ENCODE data around the gene OR5K3.
"Not testable (repeated sequence)": the region's sequence is repeated elsewhere in the genome, so short reads cannot be mapped to it uniquely, and the experiment has no call there.

The OR5K3 gene, protein sequence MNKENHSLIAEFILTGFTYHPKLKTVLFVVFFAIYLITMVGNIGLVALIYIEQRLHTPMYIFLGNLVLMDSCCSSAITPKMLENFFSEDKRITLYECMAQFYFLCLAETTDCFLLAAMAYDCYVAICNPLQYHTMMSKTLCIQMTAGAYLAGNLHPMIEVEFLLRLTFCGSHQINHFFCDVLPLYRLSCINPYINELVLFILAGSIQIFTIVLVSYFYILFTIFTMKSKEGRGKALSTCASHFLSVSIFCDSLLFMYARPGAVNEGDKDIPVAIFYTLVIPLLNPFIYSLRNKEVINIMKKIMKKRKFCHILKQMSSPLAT

DNA sequence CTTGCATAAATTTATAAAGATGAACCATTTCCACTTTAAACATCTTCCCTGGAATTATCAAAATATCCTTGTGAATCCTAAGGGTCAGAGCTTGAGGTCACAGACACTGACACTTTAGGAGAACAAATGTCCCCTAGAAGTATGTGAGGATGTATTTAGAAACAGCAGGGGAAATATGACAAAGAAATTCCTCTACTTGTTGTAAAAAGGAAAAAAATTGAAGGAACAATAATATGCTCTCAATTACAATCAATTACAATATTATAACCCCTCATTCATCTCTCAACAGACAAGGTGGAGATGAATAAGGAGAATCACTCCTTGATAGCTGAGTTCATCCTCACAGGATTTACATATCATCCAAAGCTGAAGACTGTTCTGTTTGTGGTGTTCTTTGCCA lies at the start of gene OR5K3:
OR5K3 (plus strand) TSS at position 301 of the 400 bp plus-strand sequence; CDS start at position 301, 0 bp downstream.
- no peak for DNase-seq (ENCODE audit: low read depth in 1 of 2, low spot score in 1 of 2)

DNA sequence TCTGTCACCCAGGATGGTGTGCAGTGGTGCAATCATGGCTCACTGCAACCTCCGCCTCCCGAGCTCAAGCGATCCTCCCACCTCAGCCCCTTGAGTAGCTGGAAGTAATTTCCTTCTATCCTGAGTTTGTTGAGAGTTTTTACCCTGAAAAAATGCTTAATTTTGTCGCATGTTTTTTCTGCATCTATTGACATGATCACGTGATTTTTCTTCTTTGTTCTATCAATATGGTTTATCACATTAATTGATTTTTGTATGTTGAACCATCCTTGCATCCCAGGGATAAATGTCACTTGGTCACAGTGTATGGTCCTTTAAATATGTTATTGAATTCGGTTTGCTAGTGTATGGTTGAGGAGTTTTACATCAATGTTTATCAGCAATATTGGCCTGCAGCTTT lies 48.7 kb upstream of the OR5K3 start:
- DNase-seq (ENCODE audit: low read depth in 1 of 2, low spot score in 1 of 2) = no peak

DNA sequence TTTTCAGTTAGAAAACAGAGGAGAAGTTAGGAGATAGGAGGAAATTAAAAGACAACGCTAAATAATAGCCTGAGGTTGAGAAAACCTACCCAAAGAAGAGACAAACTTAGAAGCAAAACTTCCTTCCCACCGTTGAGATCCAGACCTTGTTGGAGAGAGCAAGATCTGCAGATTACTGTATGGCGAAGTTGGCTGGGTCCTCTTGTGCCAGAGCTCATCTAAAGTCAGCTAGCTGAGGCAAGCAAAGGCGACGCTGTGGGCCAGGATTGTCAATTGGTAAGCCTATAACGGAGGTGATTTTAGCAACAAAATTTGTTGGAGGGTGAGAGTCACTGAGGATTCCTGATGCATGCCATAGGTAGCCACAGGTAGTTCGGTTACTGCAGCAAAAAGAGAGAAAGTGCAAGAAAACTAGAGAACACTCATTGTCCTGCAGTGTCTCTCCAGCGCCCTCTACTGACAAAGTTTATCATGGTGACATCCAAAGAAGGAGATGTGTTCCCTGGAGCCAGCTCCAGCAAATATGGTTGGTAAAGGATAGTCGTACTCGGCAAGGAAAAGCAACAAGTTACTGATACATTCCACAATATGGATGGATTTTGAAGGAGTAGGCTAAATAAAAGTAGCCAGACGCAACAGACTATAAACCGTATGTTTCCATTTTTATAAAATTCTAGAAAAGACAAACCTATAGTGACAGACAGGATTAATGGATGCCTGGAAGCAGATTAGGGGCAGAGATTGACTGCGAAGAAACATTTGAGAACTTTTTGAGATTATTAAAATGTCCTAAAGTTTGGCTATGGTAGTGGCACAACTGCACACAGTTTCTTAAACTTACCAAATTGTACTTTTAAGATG lies 46.6 kb upstream of the OR5K3 start:
- DNase-seq (ENCODE audit: low read depth in 1 of 2, low spot score in 1 of 2) = no peak

DNA sequence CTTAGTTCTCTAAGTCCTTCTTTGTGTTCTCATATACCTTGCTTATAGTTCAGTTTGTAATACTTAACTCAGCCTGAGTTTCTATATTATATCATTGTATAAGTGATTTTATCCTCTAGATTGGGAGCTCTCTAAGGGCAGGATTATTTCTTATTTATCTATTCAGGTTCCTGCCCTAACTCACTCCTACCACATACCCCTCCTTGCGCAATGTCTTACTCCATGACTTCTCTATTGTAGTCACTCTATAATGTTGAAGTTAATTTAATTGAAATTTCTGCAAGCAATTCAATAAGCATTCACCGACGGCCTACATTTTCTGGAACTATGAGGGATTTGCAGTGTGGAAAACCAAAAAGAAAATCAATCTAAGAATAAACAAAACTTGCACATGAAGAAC lies 40.4 kb upstream of the OR5K3 start:
- no peak for DNase-seq (ENCODE audit: low read depth in 1 of 2, low spot score in 1 of 2)

DNA sequence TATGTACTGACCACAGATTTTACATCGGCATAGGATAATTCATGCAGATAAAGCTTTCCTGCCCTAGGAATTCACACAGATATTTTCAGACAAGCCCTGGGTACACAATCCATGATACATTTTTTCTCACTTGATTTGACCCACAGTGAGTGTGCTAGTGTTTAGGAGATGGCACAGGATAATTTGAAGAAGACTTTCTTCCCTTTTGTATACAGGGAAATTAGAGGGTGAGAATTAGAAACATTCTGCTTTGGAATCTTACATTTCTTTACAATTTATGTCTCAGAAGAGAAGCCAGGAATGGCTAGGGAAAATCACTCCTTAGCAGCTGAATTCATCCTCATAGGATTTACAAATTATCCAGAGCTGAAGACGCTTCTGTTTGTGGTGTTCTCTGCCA lies 36.9 kb upstream of the OR5K3 start, which contains the start of gene OR5K4:
OR5K4 (plus strand) TSS at position 301 of the 400 bp plus-strand sequence; CDS start at position 301, 0 bp downstream.
- no peak for DNase-seq (ENCODE audit: low read depth in 1 of 2, low spot score in 1 of 2)

DNA sequence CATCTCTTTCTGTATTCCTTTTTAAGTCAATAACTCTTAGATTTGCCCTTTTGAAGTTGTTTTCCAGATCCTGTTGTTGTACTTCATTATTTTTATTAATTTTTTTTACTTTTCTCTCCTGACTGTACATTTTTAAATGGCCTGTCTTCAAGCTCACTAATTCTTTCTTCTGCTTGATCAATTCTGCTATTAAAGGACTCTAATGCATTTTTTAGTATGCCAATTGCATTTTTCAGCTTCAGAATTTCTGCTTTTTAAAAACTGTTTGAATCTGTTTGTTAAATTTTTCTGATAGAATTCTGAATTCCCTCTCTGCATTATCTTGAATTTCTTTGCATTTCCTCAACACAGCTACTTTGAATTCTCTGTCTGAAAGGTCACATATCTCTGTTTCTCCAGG lies 31.2 kb upstream of the OR5K3 start:
- DNase-seq (ENCODE audit: low read depth in 1 of 2, low spot score in 1 of 2) = no peak

DNA sequence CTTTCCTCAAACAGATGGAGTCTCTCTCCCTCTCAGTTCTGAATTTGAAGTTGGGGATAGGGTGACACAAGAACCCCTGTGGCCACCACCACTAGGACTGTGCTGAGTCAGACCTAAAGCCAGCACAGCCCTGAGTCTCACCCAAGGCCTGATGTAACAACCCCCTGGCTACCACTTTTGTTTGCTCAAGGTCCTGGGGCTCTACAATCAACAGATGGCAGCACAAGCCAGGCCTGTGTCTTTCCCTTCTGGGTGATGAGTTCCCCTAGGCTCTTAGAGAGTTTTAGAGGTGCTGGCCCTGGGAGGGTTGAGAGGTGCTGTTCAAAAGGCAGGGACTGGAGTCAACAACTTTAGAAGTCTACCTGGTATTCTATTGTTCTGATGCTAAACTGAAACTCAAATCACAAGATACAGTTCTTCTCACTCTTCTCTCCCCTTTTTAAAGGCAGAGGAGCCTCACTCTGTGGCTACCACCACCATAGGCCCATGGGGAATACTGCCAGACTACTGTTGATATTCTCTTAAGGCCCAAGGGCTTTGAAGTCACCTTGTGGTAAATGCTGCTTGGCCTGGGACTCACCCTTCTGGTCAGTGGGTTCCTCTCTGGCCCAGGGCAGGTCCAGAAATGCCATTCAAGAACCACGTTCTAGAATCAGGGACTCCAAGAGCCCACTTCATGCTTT lies 30.3 kb upstream of the OR5K3 start:
- no peak for DNase-seq (ENCODE audit: low read depth in 1 of 2, low spot score in 1 of 2)

DNA sequence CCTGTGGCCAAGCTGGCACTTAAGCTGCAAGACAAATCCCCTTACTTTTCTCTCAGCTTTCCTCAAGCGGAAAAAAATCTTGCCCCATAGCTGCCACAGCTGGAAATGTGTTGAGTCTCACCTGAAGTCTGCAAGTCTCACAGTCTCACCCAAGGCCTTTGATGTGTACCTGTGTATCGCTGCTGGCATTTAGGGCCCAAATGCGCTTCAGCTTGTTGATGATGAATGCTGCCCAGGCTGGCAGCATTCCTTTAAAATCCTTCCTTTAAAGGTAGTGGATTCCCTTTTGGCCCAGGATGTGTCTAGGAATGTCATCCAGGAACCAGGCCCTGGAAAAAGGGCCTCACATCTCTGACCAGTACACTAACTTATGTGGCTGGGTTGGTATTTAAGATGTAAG lies 29.8 kb upstream of the OR5K3 start:
- DNase-seq (ENCODE audit: low read depth in 1 of 2, low spot score in 1 of 2) = no peak

DNA sequence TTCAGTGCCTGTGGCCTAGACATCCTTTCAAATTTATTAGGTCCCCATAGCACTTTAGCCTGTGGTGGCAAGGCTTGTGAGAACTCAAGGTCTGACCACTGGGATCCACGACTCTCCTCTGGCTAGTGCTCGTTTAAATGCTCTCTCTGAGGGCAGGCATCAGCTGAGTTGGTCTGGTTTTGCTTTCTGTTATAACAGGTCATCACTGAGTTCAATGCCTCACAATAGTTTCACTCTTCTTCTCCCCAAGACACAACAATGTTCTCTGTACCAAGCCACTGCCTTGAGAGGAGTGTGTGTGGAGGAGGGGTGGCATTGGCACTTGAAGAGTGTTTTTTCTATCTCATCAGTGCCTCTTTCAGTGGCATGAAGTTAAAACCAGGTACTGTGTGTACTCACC lies 29.2 kb upstream of the OR5K3 start:
- no peak for DNase-seq (ENCODE audit: low read depth in 1 of 2, low spot score in 1 of 2)

DNA sequence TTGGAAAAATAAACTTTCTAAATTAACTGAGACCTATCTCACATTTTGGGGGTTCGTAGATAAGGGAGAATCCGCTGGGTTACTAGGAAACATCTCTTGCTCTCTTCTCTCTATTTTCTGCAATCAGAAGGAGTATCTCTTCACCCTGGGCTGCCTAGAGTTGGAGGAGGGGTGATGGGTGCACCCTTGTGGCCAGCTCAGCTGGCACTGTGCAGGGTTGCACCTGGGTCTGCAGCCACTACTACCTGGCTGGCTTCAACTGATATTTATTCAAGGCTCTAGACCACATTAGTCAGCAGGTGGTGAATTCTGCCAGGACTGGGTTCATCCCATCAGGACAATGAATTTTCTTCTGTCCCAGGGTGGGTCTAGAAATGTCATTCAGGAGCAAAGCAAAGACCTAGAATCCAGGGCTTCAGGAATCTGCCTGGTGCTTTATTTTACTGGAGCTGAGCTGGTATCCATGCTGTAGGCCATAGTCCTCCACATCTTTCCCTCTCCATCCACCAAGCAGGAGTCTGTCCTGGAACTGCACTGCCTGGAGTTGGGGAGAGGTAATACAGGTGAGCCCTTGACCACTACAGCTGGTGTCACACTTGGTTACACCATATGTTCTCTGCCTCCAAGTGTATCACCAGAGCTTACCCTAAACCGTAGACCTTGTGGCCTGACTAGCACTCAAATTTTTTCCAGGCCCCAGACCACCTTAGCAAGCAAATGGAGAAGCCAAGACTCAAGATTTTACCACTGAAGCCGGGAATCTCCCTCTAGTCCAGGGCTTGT lies 22.8 kb upstream of the OR5K3 start:
- DNase-seq (ENCODE audit: low read depth in 1 of 2, low spot score in 1 of 2) = no peak

DNA sequence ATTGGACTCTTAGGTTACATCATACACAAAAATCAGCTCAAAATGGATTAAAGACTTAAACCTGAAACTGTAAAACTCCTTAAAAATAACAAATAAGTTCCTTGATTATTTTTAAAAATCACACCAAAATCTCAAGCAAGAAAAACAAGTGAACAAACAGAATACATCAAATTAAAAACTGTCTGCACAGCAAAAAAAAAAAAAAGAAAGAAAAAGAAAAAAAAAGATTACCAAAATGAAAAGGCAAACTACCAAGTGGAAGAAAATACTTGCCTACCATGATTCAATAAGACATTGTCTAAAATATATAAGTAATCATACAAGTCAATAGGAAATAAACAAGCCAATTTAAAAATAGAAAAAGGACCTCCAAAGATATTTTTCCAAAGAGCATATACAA lies 19.3 kb upstream of the OR5K3 start:
- no peak for DNase-seq (ENCODE audit: low read depth in 1 of 2, low spot score in 1 of 2)

DNA sequence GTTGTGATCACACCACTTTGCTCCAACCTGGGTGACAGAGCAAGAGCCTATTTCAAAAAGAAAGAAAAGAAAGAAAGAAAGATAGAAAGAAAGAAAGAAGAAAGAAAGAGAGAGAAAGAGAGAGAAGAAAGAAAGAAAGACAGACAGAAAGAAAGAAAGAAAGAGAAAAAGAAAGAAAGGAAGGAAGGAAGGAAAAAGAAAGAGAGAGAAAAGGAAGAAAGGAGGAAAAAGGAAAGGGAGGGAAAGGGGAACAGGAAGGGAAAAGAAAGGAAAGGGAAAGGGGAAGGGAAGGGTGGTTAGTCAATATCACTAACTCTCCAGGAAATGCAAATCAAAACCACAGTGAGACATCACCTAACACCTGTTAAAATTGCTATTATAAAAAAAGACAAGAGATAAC lies 18.6 kb upstream of the OR5K3 start:
- DNase-seq (ENCODE audit: low read depth in 1 of 2, low spot score in 1 of 2) = no peak

DNA sequence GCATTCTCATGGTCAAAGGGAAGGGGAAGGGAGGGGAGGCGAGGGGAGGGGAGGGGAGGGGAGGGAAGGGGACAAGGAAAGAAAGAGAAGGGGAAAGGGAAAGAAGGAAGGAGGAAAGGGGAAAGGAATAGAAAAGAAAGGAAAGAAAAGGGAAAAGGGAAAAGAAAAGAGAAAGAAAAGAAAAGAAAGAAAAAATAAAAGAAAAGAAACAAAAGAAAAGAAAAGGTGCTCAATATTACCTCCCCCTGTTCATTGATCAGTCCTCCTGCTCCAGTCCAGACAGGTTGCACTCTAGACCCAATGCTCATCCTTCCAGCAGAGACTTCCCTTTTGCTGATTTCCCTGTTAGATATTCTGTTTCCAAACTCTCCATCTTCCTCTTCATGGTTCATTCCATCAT lies 18.0 kb upstream of the OR5K3 start:
- DNase-seq (ENCODE audit: low read depth in 1 of 2, low spot score in 1 of 2) = no peak

DNA sequence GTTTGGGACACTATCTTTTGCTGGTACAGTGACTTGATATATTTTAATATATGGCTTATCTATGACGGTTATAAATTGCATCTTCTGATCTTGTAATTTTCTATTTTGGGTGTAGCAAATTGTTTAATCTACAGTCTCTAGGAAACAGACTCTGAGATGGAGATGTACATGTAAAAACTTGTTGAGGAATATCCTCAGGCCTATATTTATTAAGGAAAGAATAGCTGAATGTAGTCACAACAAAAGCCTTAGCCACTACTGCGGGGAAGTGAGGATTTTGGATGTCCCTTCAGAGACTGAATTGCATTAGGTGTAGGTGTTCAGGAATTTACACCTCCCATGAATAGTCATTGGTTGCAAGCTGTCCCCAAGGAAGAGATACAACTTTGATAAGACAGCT lies 13.8 kb upstream of the OR5K3 start:
- DNase-seq (ENCODE audit: low read depth in 1 of 2, low spot score in 1 of 2) = no peak

DNA sequence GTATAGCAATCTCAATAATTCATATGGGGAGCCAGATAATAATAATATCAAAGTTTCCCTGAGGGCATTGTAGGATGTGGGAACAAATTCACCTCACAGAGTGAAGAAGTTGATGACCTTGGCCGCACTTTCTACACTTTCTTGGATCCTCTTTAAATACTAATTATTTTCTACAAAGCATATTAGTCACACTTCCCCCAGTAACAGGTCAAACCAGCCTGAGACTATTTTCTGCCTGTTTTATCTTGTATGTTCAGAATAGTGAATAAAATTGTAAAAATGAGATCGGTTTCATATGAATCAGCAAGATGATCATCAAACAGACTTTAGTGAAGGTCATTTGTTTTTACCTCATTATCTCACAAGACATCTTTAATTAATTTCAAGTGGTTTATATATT lies 2.3 kb upstream of the OR5K3 start:
- DNase-seq (ENCODE audit: low read depth in 1 of 2, low spot score in 1 of 2) = no peak

DNA sequence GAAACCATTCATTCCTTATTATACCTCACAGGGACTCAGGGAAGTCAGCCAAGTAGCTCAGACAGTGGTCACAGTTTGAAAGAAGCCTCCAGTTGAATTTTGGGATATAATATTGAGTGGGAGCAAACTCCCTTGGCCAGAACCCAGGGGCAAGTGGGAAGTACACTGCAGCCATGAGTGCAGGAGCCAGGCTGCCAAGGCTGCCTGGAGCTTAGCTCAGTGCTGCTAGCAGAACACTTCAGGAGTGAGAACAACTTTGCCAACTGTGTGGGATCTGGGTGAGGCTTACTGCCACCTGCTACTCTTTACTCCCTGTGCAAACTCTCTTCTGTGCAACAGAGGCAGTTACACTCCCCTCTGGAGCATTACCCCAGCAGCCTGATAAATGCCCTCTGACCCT lies 4.6 kb downstream of the OR5K3 start:
- DNase-seq (ENCODE audit: low read depth in 1 of 2, low spot score in 1 of 2) = no peak

DNA sequence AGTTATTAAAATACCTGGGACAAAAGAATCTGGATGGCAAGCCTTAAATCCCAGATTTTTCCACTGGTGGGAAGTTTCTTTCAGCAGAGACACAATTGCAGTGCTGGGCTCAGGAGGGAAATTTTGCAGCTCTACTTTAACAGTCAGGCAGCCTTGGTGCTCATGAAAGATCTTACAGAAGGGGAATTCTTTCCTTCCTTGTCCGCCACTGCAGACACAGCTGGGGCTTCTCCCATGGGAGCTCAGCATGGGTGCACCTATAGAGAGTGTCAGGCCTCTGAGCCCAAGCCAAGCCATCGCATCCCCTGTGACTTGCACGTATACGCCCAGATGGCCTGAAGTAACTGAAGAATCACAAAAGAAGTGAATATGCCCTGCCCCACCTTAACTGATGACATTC lies 6.0 kb downstream of the OR5K3 start:
- not testable (repeated sequence) for DNase-seq (ENCODE audit: low read depth in 1 of 2, low spot score in 1 of 2)

DNA sequence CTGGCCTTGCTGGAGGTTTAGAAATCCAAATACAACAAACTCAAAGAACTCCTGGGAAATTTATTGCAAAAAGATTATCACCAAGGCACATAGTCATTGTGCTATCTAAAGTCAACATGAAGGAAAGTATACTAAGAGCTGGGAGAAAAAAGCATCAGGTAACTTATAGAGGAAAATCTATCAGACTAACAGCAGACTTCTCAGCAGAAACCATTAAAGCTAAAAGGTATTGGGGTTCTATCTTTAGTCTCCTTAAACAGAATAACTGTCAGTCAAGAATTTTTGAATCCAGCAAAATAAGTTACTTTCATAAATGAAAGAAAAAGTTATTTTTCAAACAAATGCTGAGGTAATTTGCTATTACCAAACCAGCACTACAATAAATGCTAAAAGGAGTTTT lies 8.0 kb downstream of the OR5K3 start:
- no peak for DNase-seq (ENCODE audit: low read depth in 1 of 2, low spot score in 1 of 2)

DNA sequence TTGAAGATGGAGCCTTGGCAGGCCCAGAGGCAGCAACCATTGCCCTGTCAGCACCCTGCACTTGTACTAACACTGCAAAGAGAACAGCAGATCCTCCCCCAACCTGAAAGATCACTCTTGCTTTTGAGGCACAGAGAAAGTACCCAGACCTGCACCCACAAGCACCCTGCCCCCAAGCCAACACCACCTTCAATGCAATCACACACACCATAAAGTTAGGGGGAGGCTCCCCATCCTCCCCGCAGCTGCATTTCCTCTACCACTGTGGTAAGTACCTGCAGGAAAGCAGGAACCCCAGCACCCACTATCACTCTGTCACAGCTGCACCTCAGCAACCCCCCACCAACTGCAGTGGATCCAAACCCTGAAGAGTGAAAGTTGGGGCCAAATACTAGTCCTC lies 12.0 kb downstream of the OR5K3 start:
- no peak for DNase-seq (ENCODE audit: low read depth in 1 of 2, low spot score in 1 of 2)

DNA sequence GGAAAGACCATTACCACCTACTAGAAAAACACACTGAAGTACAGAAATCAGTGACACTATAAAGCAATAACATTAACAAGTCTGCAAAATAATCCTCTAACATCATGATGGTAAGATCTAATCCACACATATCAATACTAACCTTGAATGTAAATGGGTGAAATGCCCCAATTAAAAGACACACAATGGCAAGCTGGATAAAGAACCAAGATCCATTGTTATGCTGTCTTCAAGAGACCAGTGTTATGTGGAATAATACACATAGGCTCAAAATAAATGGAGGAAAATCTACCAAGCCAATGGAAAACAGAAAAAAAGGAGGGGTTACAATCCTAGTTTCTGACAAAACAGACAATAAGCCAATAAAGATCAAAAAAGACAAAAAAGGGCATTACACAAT lies 13.5 kb downstream of the OR5K3 start:
- no peak for DNase-seq (ENCODE audit: low read depth in 1 of 2, low spot score in 1 of 2)

DNA sequence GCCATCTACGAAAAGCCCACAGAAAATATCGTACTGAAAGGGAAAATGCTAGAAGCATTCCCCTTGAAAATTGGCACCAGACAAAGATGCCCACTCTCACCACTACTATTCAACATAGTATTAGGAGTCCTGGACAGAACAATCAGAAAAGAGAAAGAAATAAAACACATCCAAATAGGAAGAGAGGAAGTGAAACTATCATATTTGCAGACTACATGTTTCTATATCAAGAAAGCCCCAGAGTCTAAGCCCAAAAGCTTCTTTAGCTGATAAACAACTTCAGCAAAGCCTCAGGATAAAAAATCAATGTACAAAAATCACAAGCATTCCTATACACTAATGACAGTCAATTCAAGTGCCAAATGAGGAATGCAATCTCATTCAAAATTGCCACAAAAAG lies 15.6 kb downstream of the OR5K3 start:
- DNase-seq (ENCODE audit: low read depth in 1 of 2, low spot score in 1 of 2) = no peak
